HG03442 (cell line): ENCODE results near the gene ERO1B.
"Not testable (repeated sequence)": the region's sequence is repeated elsewhere in the genome, so short reads cannot be mapped to it uniquely, and the experiment has no call there.

Experiments used
- ATAC-seq: cut with Tn5 transposase; IDR thresholded peaks from one replicate; pipeline ENCODE4 v1.9.1; 2021; ENCODE audit warnings: mild to moderate bottlenecking, moderate library complexity; ENCODE audit not compliant: unreplicated experiment

Gene ERO1B

GRCh38 chr1:236281654-236282424 is at the start of gene ERO1B:
ERO1B (minus strand) TSS chr1:236281958; CDS start chr1:236281783, 175 bp downstream.
- ATAC-seq = peak; percentile 79

GRCh38 chr1:236331412-236331811 is 49.7 kb upstream of the ERO1B start:
- not testable (repeated sequence) for ATAC-seq

GRCh38 chr1:236326432-236326831 is 44.7 kb upstream of the ERO1B start:
- no peak for ATAC-seq

GRCh38 chr1:236325567-236325966 is 43.8 kb upstream of the ERO1B start:
- no peak for ATAC-seq

- ATAC-seq = no peak
Observed at GRCh38 chr1:236323819-236324411, 42.2 kb upstream of the ERO1B start.

- no peak for ATAC-seq
Observed at GRCh38 chr1:236322566-236323409, 41.0 kb upstream of the ERO1B start.

- no peak for ATAC-seq
Observed at GRCh38 chr1:236321101-236321500, 39.3 kb upstream of the ERO1B start.

- no peak for ATAC-seq
Observed at GRCh38 chr1:236320671-236321070, 38.9 kb upstream of the ERO1B start.

- ATAC-seq = no peak
Observed at GRCh38 chr1:236320214-236320613, 38.5 kb upstream of the ERO1B start.

- ATAC-seq = no peak
Observed at GRCh38 chr1:236316437-236316836, 34.7 kb upstream of the ERO1B start.

GRCh38 chr1:236315518-236315917 is 33.8 kb upstream of the ERO1B start:
- ATAC-seq = no peak

- ATAC-seq = no peak
Observed at GRCh38 chr1:236315092-236315491, 33.3 kb upstream of the ERO1B start.

GRCh38 chr1:236314050-236314449 is 32.3 kb upstream of the ERO1B start:
- not testable (repeated sequence) for ATAC-seq

GRCh38 chr1:236313427-236313826 is 31.7 kb upstream of the ERO1B start:
- no peak for ATAC-seq

GRCh38 chr1:236311040-236311439 is 29.3 kb upstream of the ERO1B start:
- no peak for ATAC-seq

- ATAC-seq = no peak
Observed at GRCh38 chr1:236308827-236309226, 27.1 kb upstream of the ERO1B start.

GRCh38 chr1:236307435-236307834 is 25.7 kb upstream of the ERO1B start:
- ATAC-seq = no peak

- ATAC-seq = no peak
Observed at GRCh38 chr1:236304682-236305081, 22.9 kb upstream of the ERO1B start.

GRCh38 chr1:236303675-236304074 is 21.9 kb upstream of the ERO1B start:
- peak; percentile 68 for ATAC-seq

- no peak for ATAC-seq
Observed at GRCh38 chr1:236302941-236303340, 21.2 kb upstream of the ERO1B start.

- ATAC-seq = no peak
Observed at GRCh38 chr1:236301958-236302335, 20.2 kb upstream of the ERO1B start.
